SK-N-SH (cell line): ENCODE data around the gene KCTD17. TPM values are rescaled to one million over a fixed set of nuclear protein-coding genes. Genes with fewer than 3 reads are reported as not detected.

ENCODE experiments used
- CTCF ChIA-PET: fragments of 300-600, 350-600 bp; formaldehyde crosslinking; extraction: SDS; loops from one replicate; lab custom pipeline; 2021; lab: Yijun Ruan, JAX
- POLR2A ChIA-PET: fragments of 350-600 bp; sonication (Branson Sonifier 250); formaldehyde crosslinking; extraction: SDS; loops from one replicate; lab custom pipeline; 2020; ENCODE audit warnings: antibody characterized with exemption, inconsistent platforms; lab: Yijun Ruan, JAX
- DNase-seq: peaks from one replicate; pipeline ENCODE4 v3.0.0; 2012
- H2AFZ ChIP-seq: fragments of 200-600 bp; sonication (generic); 2 replicates; pipeline ENCODE4 v1.8.1; 2016; ENCODE audit warnings: antibody characterized with exemption, mild to moderate bottlenecking, low read depth
- H3F3A ChIP-seq: fragments of 200-600 bp; sonication (generic); replicated peaks from 2 replicates; pipeline ENCODE3; 2016; ENCODE audit warnings: antibody characterized with exemption, mild to moderate bottlenecking; ENCODE audit not compliant: insufficient read depth
- H3K27ac ChIP-seq, 2 experiments: fragments of 200-500 bp in 1 of 2; fragments of 200-600 bp in 1 of 2; sonication (Bioruptor generic) in 1 of 2; sonication (generic), shearing (Covaris generic) in 1 of 2; 2 replicates each; pipeline versions ENCODE4 v1.5.1 to v1.6.1; 2014 to 2016; ENCODE audit warnings: low read depth in 2 of 2, inconsistent platforms in 1 of 2, low read length in 1 of 2, mild to moderate bottlenecking in 1 of 2, mixed read lengths in 1 of 2
- H3K27me3 ChIP-seq: fragments of 200-600 bp; sonication (generic), shearing (Covaris generic); 2 replicates; pipeline ENCODE4 v1.6.1; 2016; ENCODE audit warnings: mixed run types; ENCODE audit not compliant: insufficient read depth
- H3K36me3 ChIP-seq, 2 experiments: fragments of 200-500 bp in 1 of 2; fragments of 200-600 bp in 1 of 2; sonication (Bioruptor generic) in 1 of 2; sonication (generic) in 1 of 2; replicated peaks in 1 of 2; 2 replicates each; pipeline versions ENCODE3 to v1.5.1; 2014 to 2016; ENCODE audit warnings: low read length in 1 of 2, mild to moderate bottlenecking in 1 of 2; ENCODE audit not compliant: insufficient read depth in 2 of 2, control insufficient read depth in 1 of 2
- H3K4me1 ChIP-seq, 2 experiments: fragments of 200-500 bp in 1 of 2; fragments of 200-600 bp in 1 of 2; sonication (Bioruptor generic) in 1 of 2; sonication (generic), shearing (Covaris generic) in 1 of 2; 2 replicates each; pipeline versions ENCODE4 v1.5.1 to v1.6.1; 2014 to 2016; ENCODE audit warnings: low read depth in 1 of 2, low read length in 1 of 2, mixed run types in 1 of 2; ENCODE audit not compliant: insufficient read depth in 2 of 2, control insufficient read depth in 1 of 2
- H3K4me2 ChIP-seq: fragments of 200-600 bp; sonication (generic), shearing (Covaris generic); 2 replicates; pipeline ENCODE4 v1.6.1; 2017; ENCODE audit warnings: mixed run types
- H3K4me3 ChIP-seq, 2 experiments: fragments of 200-500 bp in 1 of 2; fragments of 200-600 bp in 1 of 2; sonication (Bioruptor generic) in 1 of 2; sonication (generic), shearing (Covaris generic) in 1 of 2; 2 replicates each; pipeline versions ENCODE4 v1.5.1 to v1.8.1; 2014 to 2016; ENCODE audit warnings: low read depth in 2 of 2, inconsistent platforms in 1 of 2, low read length in 1 of 2, mild to moderate bottlenecking in 1 of 2, mixed read lengths in 1 of 2, moderate library complexity in 1 of 2
- H3K79me2 ChIP-seq: fragments of 200-600 bp; sonication (generic); 2 replicates; pipeline ENCODE4 v1.8.1; 2017; ENCODE audit warnings: mild to moderate bottlenecking; ENCODE audit not compliant: insufficient read depth
- H3K9ac ChIP-seq: fragments of 200-600 bp; sonication (generic); 2 replicates; pipeline ENCODE4 v1.6.1; 2017; ENCODE audit warnings: mixed run types
- H3K9me2 ChIP-seq: fragments of 200-600 bp; sonication (generic); 2 replicates; pipeline ENCODE4 v1.6.1; 2017; ENCODE audit warnings: mixed run types
- H3K9me3 ChIP-seq: fragments of 200-600 bp; sonication (generic); 2 replicates; pipeline ENCODE4 v1.6.1; 2017; ENCODE audit warnings: mixed run types, mild to moderate bottlenecking, moderate library complexity
- H4K20me1 ChIP-seq: fragments of 200-600 bp; sonication (generic); 2 replicates; pipeline ENCODE4 v1.6.1; 2017; ENCODE audit warnings: mild to moderate bottlenecking, mixed run types; ENCODE audit not compliant: insufficient read depth
- ELF1 ChIP-seq: IDR thresholded peaks from 2 replicates; pipeline ENCODE4 v1.4.0; 2012
- FOXJ3 ChIP-seq: sonication (generic); formaldehyde crosslinking; IDR thresholded peaks from 2 replicates; pipeline ENCODE4 v1.5.1; 2020; ENCODE audit warnings: mild to moderate bottlenecking, missing genetic modification reagents
- GABPA ChIP-seq: IDR thresholded peaks from 2 replicates; pipeline ENCODE4 v1.4.0; 2012; ENCODE audit warnings: low read depth, mild to moderate bottlenecking
- GATA2 ChIP-seq: sonication (generic); formaldehyde crosslinking; IDR thresholded peaks from 2 replicates; pipeline ENCODE4 v1.5.0; 2020; ENCODE audit warnings: mild to moderate bottlenecking, missing genetic modification reagents
- JUND ChIP-seq: IDR thresholded peaks from 2 replicates; pipeline ENCODE4 v1.4.0; 2012
- MEF2A ChIP-seq: IDR thresholded peaks from 2 replicates; pipeline ENCODE4 v1.4.0; 2012; ENCODE audit warnings: low read depth, borderline replicate concordance
- MXI1 ChIP-seq: IDR thresholded peaks from 2 replicates; pipeline ENCODE4 v1.6.1; 2012; ENCODE audit warnings: mild to moderate bottlenecking, low read depth, low read length, improper control_type of control experiment
- NFIC ChIP-seq: IDR thresholded peaks from 2 replicates; pipeline ENCODE4 v1.4.0; 2012; ENCODE audit warnings: borderline replicate concordance
- POLR2AphosphoS5 ChIP-seq: IDR thresholded peaks from 2 replicates; pipeline ENCODE4 v1.6.1; 2012; ENCODE audit warnings: low read depth, low read length
- RAD21 ChIP-seq: IDR thresholded peaks from 2 replicates; pipeline ENCODE4 v1.6.1; 2012; ENCODE audit warnings: mild to moderate bottlenecking, low read length
- RCOR1 ChIP-seq: fragments of 150-350 bp; IDR thresholded peaks from 2 replicates; pipeline ENCODE4 v1.6.1; 2017; ENCODE audit warnings: antibody characterized with exemption, low read length
- REST ChIP-seq: IDR thresholded peaks from 2 replicates; pipeline ENCODE4 v1.6.1; 2012; ENCODE audit warnings: mild to moderate bottlenecking, low read depth, low read length, moderate library complexity
- RXRA ChIP-seq: IDR thresholded peaks from 2 replicates; pipeline ENCODE4 v1.4.0; 2012; ENCODE audit warnings: low read depth, mild to moderate bottlenecking, borderline replicate concordance
- SMC3 ChIP-seq: IDR thresholded peaks from 2 replicates; pipeline ENCODE4 v1.6.1; 2012; ENCODE audit warnings: low read depth, low read length, improper control_type of control experiment
- USF2 ChIP-seq: fragments of 150-350 bp; IDR thresholded peaks from 2 replicates; pipeline ENCODE4 v1.6.1; 2017; ENCODE audit warnings: antibody characterized with exemption, low read length, low read depth, borderline replicate concordance
- WGBS: methylation state at CpG from one replicate; pipeline ENCODE4 v1.1.6; 2017; ENCODE audit warnings: low lambda C conversion rate; 5-methylcytosine and 5-hydroxymethylcytosine counted together
- polyA plus RNA-seq, 3 experiments: library from polyadenylated mRNA; depleted of rRNA; stranded (reverse); fragments of >200 nt; gene quantifications; 2 replicates each; pipeline ENCODE4 v1.2.3, GENCODE V29; 2012

KCTD17 gene
- polyA plus RNA-seq, 1 of the 3 experiments (the other 2 are of a cell fraction) = 57.8 TPM

GRCh38 chr22:37014835-37015586 lies 36.5 kb upstream of the KCTD17 start:
- H3K4me3 ChIP-seq = no peak overlapping the region
- WGBS = 91% methylated on average over 11 of the region's 12 CpGs
- H3K4me2 ChIP-seq = no peak overlapping the region
- no peaks in the 10 kb centered on the region for H3F3A ChIP-seq
- H3K36me3 ChIP-seq = peaks cover 3 to 7% of the 10 kb centered on the region in 2 experiments
- DNase-seq = no peak
- no peaks in the 10 kb centered on the region for H3K9me3 ChIP-seq
- no peak overlapping the region for H2AFZ ChIP-seq
- H3K27me3 ChIP-seq = no peaks in the 10 kb centered on the region
- ChIA-PET CTCF (interaction anchor here (1.5 kb wide), 1 partner anchor 11 kb away, joined by 6 read pairs; no protein-coding TSS in a partner anchor), POLR2A (no interaction called here)
- no peaks in the 10 kb centered on the region for H3K9me2 ChIP-seq
- no peak for TF ChIP-seq USF2
- H3K79me2 ChIP-seq = peaks cover 9% of the 10 kb centered on the region; the same call in 1 of the 2 replicates
- no peak overlapping the region for H3K27ac ChIP-seq
- no peaks in the 10 kb centered on the region for H4K20me1 ChIP-seq
- peaks cover 6 to 16% of the 10 kb centered on the region in 2 experiments; a peak in 1 of 4 replicates for H3K4me1 ChIP-seq
- no peak overlapping the region for H3K9ac ChIP-seq

GRCh38 chr22:37015587-37015878 lies 36.0 kb upstream of the KCTD17 start:
- Histone ChIP-seq H2AFZ (no peak overlapping the region), H3K27me3 (no peaks in the 10 kb centered on the region), H3K9me2 (no peaks in the 10 kb centered on the region), H3K36me3 (peaks cover 3 to 7% of the 10 kb centered on the region in 2 experiments), H3K9me3 (no peaks in the 10 kb centered on the region), H3F3A (no peaks in the 10 kb centered on the region), H4K20me1 (no peaks in the 10 kb centered on the region), H3K4me3 (no peak overlapping the region)
- no peak for DNase-seq
- no peak for TF ChIP-seq RCOR1
- TF ChIP-seq, all 33 proteins: peak for 0
- CTCF ChIA-PET = interaction anchor here (1.5 kb wide), 1 partner anchor 10 kb away, joined by 6 read pairs; no protein-coding TSS in a partner anchor
- POLR2A ChIA-PET = no interaction called here
- no peak overlapping the region for H3K27ac ChIP-seq
- H3K4me2 ChIP-seq = no peak overlapping the region
- H3K79me2 ChIP-seq = peaks cover 14% of the 10 kb centered on the region; the same call in 1 of the 2 replicates
- H3K9ac ChIP-seq = no peak overlapping the region
- 96% methylated on average over 4 of the region's 4 CpGs for WGBS
- peaks cover 8 to 16% of the 10 kb centered on the region in 2 experiments; a peak in 1 of 4 replicates for H3K4me1 ChIP-seq

GRCh38 chr22:37016134-37016910 lies 35.2 kb upstream of the KCTD17 start:
- POLR2A ChIA-PET = no interaction called here
- no peak overlapping the region for H3K9ac ChIP-seq
- H4K20me1 ChIP-seq = no peaks in the 10 kb centered on the region
- WGBS = 95% methylated on average over 12 of the region's 14 CpGs
- CTCF ChIA-PET = interaction anchor here (1.2 to 1.5 kb wide), 3 partner anchors 8 to 10 kb away, joined by 3 to 6 read pairs (median 6); no protein-coding TSS in a partner anchor
- no peak overlapping the region for H3K4me3 ChIP-seq
- H3F3A ChIP-seq = no peaks in the 10 kb centered on the region
- no peak overlapping the region for H2AFZ ChIP-seq
- peaks cover 22% of the 10 kb centered on the region for H3K79me2 ChIP-seq
- no peaks in the 10 kb centered on the region for H3K9me3 ChIP-seq
- H3K4me1 ChIP-seq = peaks cover 9 to 20% of the 10 kb centered on the region in 2 experiments; a peak in 1 of 4 replicates
- H3K27ac ChIP-seq = no peak overlapping the region
- no peak for DNase-seq
- H3K36me3 ChIP-seq = peaks cover 3 to 7% of the 10 kb centered on the region in 2 experiments
- no peaks in the 10 kb centered on the region for H3K27me3 ChIP-seq
- H3K4me2 ChIP-seq = no peak overlapping the region
- no peaks in the 10 kb centered on the region for H3K9me2 ChIP-seq
- TF ChIP-seq RAD21 (no peak), MXI1 (no peak), ELF1 (no peak), GABPA (no peak), GATA2 (no peak), NFIC (no peak), JUND (no peak), MEF2A (no peak), SMC3 (no peak), POLR2AphosphoS5 (no peak), RXRA (no peak), FOXJ3 (CRISPR knock-in tag) (no peak), REST (no peak), USF2 (no peak)
